GM19397 (cell line): ENCODE data around the gene HIPK3.
A peak's percentile ranks its signal among the peaks of the same experiment; 100 is the strongest.

ENCODE experiments used
- ATAC-seq: cut with Tn5 transposase; IDR thresholded peaks from one replicate; pipeline ENCODE4 v1.9.1; 2021; ENCODE audit warnings: mild to moderate bottlenecking, moderate library complexity; ENCODE audit not compliant: unreplicated experiment

Gene HIPK3

DNA sequence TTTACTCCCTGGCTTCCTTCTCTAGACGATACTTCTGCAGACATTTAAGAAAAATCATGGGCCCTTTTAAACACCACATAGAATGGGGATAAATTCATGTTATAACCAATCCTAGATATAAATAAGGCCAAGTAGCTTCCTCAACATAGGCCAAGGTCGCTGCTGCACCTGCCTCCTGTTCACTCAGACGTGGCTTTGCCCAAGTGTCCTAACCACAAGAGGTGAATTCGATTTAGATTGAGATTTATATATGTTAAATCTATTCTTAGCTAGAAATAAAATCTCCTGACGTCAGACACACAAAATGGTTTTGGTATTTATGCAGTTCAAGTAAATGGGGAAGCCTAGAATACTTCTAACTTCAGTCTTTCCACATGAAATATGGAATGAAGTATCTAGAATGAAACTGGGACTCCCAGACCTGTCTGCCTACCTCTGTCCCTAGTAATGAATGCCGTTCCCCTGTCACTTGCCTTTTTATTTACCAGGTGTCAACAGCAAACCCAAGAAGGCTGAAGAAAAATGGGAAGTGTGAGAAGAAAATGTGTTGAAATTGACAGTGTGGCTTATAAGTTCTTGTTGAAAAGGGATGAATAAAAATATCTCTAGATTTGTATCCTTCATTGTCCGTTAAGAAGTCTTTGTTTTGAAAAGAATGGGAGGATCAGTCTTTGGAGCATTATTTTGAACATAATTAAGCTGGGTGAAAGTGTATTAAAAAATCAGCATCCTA is 131.8 kb downstream of the HIPK3 start:
- no peak for ATAC-seq

DNA sequence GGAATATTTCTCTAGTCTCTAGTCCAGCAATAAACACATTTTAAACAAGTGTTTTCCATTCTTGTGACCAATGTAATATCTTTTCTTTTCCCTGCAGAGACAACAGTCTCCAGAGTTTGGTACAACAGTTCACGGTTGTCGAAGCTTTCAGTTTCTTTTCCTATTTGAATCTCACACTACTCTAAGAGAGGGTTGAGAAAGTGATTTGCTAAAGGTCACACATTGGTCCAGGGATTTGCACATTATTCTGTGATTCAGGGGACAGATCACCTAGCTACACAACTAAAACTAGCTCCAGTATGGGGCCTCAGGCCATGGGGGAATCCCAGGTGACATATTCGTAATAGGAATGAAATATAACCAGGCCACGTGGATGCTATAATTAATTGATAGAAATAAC is 132.5 kb downstream of the HIPK3 start:
- peak; percentile 46 for ATAC-seq

DNA sequence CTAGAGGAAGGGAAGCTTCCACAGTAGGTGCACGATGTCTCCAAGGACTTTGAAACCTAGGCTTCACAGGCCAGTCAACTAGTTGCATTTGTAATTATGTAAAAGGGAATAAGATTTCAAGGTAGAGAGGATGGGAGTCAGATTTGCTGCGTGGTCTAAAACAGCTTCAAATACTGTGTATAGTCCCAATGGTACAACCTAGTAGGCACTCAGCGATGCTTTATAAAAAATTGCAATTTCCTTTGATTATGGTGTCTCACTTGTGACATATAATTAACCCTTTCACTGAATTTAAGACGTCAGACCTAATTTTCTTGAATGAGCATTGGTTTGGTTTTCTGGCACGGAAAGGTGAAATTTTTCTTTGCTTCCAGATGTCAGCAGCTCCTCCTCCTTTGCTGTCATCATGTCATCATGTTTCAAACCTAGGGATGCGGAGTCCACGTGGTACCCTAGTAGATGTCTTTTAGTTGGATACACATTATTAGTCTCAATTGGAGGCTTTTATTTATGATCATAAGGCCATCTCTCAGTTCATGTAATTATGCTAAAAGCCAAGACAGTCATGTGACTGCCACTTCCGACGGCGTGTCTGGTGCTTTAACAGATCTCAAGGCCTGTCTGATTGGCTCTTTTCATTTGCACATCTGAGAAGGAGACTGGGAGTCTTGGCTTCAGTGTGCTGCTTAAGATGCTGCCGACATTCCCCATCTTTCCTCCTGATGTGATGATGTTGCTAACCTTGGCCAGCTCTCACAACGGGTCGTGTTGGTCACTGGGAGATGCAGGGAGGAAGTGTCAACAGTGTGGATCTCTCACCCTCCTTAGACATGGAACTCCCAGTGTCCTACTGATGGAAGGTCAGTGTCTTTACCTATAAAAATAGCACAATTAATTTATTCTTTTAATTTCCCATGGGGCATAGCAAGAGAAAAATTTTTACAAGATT is 134.0 kb downstream of the HIPK3 start:
- no peak for ATAC-seq

GRCh38 chr11:33391893-33392251 is 134.7 kb downstream of the HIPK3 start:
- no peak for ATAC-seq

- ATAC-seq: no peak
These were observed 137.4 kb downstream of the HIPK3 start for GRCh38 chr11:33394431-33395109.

- no peak for ATAC-seq
These were observed 139.2 kb downstream of the HIPK3 start for GRCh38 chr11:33396361-33396760.

DNA sequence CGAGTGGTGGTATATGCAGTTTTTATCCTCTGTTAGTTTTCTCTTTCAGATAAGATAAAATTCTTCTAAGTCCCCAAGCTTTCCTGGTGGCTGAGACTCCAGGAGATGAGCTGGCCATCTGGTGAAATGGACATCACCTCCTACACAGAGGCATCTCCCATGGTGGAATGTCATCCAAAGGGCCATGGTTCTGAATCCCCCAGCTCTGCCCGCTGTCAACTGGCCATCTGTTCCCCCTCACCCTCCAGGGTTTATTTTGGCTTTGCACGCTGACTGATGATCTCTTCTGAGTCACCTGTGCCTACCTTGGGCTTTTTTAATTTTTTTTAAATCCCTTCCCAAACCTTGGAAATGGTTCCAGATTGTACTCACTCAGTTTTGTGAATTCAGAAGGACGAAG is 142.2 kb downstream of the HIPK3 start:
- no peak for ATAC-seq

GRCh38 chr11:33402066-33402465 is 144.9 kb downstream of the HIPK3 start:
- ATAC-seq: no peak

- no peak for ATAC-seq
These were observed 146.2 kb downstream of the HIPK3 start for GRCh38 chr11:33403344-33403743.

DNA sequence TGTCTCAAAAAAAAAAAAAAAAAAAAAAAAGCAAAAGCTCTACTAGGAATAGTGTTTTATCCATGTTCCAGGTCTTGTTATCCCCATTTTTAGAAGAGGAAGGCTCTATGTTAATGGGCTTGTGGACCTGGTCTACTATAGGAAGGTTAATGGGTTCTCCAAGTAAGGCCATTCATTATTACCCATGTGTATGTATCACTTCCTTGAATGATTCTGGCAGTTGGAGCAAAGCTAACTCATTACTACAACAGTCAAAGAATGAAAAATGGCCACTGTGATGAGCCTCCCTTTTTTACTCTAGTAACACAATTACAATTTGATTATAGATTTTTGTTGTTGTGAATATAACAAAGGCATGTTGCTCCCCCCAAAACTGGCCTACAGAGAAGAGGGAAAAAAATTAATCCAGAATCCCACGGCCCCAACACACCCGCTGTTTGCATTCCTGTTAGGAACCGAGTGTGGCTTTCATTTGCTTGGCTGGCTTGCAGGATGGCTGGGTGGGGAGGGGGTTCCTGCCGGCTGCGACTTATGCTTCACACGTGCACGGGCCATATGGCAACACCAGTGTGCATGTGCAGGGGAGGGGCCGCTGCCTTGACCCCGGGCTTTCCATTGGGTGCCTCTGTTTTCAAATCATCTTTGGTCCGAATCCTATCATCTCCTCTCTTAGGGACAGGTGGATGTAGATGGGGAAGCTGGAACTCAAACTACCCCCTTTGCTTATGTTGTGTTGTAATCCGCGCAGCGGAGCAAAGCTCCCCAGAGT is 148.8 kb downstream of the HIPK3 start:
- no peak for ATAC-seq
